IMR-90 (cell line): ENCODE measurements around the gene GDNF.

Experiments
- FOS ChIP-seq: fragments of 150-350 bp; IDR thresholded peaks from 2 replicates; pipeline ENCODE4 v1.6.1; 2016; ENCODE audit warnings: low read depth, low read length
- TF ChIP-seq, protein P1 (sequence below): conservative IDR thresholded peaks from 2 replicates; pipeline ENCODE4 v1.5.1; 2012; ENCODE audit warnings: mild to moderate bottlenecking, low read depth, low read length, improper control_type of control experiment
- TF ChIP-seq, protein P2 (sequence below): fragments of 150-350 bp; IDR thresholded peaks from 2 replicates; pipeline ENCODE4 v1.6.1; 2017; ENCODE audit warnings: mild to moderate bottlenecking, antibody characterized with exemption, low read length, low read depth

DNA sequence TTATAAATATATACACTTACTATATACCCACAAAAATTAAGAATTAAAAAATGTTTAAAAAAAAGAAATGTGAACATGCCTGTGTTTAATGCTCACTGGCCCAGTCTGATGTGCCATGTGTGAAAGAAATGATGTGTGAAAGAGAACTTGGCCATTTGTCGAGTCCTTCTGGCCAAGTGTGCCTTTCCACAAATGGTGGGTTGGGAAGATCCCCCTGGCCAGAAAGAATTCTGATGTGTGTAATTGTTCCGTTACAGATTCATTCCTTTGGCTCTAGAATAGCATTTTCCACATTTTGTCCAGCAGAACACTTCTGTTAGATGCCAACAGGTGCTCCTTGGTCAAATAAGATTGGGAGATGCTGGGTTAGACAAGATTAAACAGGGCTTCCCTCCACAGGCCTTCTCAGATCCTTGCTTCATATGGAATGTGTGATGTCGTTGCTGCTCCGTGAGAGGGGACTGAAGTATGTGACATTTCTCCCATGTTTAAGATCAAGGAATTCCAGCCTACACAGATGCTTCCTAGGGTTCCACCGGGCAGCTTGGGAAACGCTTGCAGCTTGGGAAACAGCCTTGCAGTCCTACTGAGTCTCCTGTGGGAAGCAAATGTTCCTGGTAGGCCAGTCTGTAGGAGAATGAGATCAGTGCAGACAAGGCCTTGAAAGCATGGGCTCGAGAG is 32.1 kb downstream of the GDNF start:
- TF ChIP-seq FOS, result no peak
- TF ChIP-seq, protein P1, sequence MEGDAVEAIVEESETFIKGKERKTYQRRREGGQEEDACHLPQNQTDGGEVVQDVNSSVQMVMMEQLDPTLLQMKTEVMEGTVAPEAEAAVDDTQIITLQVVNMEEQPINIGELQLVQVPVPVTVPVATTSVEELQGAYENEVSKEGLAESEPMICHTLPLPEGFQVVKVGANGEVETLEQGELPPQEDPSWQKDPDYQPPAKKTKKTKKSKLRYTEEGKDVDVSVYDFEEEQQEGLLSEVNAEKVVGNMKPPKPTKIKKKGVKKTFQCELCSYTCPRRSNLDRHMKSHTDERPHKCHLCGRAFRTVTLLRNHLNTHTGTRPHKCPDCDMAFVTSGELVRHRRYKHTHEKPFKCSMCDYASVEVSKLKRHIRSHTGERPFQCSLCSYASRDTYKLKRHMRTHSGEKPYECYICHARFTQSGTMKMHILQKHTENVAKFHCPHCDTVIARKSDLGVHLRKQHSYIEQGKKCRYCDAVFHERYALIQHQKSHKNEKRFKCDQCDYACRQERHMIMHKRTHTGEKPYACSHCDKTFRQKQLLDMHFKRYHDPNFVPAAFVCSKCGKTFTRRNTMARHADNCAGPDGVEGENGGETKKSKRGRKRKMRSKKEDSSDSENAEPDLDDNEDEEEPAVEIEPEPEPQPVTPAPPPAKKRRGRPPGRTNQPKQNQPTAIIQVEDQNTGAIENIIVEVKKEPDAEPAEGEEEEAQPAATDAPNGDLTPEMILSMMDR, result no peak
- TF ChIP-seq, protein P2, sequence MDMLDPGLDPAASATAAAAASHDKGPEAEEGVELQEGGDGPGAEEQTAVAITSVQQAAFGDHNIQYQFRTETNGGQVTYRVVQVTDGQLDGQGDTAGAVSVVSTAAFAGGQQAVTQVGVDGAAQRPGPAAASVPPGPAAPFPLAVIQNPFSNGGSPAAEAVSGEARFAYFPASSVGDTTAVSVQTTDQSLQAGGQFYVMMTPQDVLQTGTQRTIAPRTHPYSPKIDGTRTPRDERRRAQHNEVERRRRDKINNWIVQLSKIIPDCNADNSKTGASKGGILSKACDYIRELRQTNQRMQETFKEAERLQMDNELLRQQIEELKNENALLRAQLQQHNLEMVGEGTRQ, result no peak
